ENCODE data around the gene PNPT1.

DNA sequence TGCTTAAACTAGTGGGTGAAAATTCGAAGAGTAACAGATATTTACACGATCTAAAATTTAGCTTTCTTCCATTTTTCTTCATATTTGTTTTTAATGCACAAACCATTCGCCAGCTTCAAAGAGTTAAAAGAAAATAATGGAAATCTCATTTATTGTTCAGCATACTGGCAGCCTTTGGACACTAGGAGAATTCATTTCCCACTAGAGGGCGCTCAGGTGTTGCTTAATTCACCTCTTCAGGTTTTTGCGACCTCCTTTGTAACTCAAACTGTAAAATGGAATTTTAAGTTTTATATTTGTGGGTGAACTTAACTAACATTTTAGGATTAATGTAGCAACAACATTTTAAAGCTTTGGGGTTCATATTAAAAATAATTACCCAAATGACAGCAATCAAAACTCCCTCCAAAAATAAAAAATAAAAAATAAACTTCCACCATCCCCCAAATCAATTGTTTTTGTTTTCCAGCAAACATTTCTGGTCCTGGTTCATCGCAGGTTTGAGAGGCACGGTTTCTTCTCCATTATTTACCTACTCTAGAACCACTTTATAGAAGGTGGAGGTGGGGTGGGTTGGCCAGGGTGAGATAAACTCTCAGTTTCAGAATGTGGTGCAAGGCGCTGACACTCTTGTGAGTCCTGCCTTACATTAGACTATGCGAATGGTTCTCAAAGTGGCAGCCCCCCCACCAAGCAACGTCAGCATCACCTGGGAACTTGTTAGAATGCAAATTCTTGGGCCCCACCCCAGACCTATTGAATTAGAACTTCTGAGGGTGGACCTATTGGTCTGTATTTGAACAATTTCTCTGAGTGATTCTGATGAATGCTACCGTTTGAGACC is 24.7 kb upstream of the PNPT1 start:
- TF ChIP-seq CTCF (IDR thresholded peaks at IDR 0.05; ENCODE audit: low read depth, low read length, poor library complexity, severe bottlenecking) (peak; percentile 75), EZH2phosphoT487 (IDR thresholded peaks at IDR 0.05; ENCODE audit: borderline replicate concordance, low read length) (no peak)

Data from DOHH2 (cell line).